GM11168 (cell line): ENCODE results near the gene ARMC10.
"Not testable (repeated sequence)": the region's sequence is repeated elsewhere in the genome, so short reads cannot be mapped to it uniquely, and the experiment has no call there.

Source experiments
- in situ Hi-C: fragments of 300-500 bp; cut with MboI; formaldehyde crosslinking; loops from one replicate; pipeline ENCODE4 v1.12.0; 2022; ENCODE audit warnings: low sequenced_read_pairs; ENCODE audit not compliant: unreplicated experiment

The ARMC10 gene

DNA sequence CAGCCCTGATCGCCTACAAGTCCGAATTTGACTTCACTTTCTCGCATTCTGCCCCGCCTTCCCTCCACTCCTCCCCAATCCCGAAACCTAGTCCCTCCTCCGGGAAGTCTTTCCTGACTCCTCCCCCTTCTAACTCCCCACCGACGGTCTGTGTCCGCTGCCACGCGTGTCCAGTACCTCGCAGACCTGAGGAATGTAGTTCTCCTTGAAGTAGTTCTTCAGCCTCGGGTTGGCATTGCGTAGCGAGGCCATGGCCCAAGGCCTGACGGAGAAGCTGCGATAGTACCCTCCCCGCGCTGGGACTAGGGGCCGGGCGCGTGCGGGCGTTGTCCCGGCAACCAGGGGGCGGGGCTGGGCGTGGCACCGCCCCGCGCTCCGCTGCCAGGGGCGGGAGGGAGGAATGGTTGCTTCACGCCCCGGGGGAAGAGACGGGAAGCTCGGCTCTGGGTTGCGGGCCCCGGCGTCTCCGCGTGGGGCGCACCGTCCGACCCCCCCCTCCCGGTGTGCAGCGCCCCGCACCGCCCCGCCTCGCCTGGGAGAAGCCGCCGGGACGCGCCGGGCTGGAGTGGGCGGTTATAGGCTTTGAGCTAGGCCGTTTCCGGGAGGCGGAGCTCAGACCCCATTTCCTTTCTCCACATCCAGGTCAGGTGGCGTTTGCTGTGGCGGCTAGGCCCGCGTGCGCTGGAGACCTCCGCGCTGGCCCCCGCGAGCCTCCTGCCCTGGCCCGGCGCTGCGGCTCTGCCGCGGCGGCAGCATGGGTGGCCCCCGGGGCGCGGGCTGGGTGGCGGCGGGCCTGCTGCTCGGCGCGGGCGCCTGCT, at the start of gene ARMC10, which contains the start of gene FBXL13:
Gene ARMC10 (plus strand): TSS at position 622 of the 818 bp plus-strand sequence. CDS start 133 bp downstream, at position 755.
Gene FBXL13 (minus strand): TSS at position 278 of the 818 bp plus-strand sequence.
- in situ Hi-C loops, result no loop called here

GRCh38 chr7:103025341-103025740, 49.6 kb upstream of the ARMC10 start:
- in situ Hi-C loops, result no loop called here

GRCh38 chr7:103031024-103031423, 43.9 kb upstream of the ARMC10 start:
- in situ Hi-C loops, result no loop called here

- in situ Hi-C loops, result no loop called here
These were observed 43.2 kb upstream of the ARMC10 start for GRCh38 chr7:103031781-103032180.

- in situ Hi-C loops, result not testable (repeated sequence)
These were observed 40.6 kb upstream of the ARMC10 start for GRCh38 chr7:103034318-103034717.

- in situ Hi-C loops, result no loop called here
These were observed 37.5 kb upstream of the ARMC10 start for GRCh38 chr7:103037476-103037822.

- in situ Hi-C loops, result not testable (repeated sequence)
These were observed 36.9 kb upstream of the ARMC10 start for GRCh38 chr7:103037823-103038739.

GRCh38 chr7:103041815-103042214, 33.1 kb upstream of the ARMC10 start:
- in situ Hi-C loops, result not testable (repeated sequence)

DNA sequence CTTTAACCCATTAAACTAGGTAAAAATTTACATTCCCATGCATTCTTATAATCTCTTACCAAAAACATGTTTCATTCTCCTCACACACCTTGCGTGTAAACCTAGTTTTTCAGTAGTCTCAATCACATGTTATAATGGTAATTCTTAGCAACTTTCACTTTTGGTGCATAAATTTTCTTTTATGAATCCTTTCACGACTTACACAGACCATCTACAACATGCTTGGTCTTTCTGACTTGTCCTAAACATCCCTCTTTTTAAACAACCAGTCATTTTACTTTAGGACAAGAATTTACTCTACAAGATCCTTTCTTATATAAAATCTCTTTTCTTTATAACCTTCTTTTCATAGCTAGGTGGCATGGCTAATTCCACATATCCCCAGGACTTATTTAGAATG, 26.1 kb upstream of the ARMC10 start:
- in situ Hi-C loops, result no loop called here

GRCh38 chr7:103051519-103051918, 23.4 kb upstream of the ARMC10 start:
- in situ Hi-C loops, result no loop called here

- in situ Hi-C loops, result not testable (repeated sequence)
These were observed 18.9 kb upstream of the ARMC10 start for GRCh38 chr7:103056006-103056405.

GRCh38 chr7:103058122-103058521, 16.8 kb upstream of the ARMC10 start:
- in situ Hi-C loops, result no loop called here

GRCh38 chr7:103059471-103059870, 15.5 kb upstream of the ARMC10 start:
- in situ Hi-C loops, result no loop called here

DNA sequence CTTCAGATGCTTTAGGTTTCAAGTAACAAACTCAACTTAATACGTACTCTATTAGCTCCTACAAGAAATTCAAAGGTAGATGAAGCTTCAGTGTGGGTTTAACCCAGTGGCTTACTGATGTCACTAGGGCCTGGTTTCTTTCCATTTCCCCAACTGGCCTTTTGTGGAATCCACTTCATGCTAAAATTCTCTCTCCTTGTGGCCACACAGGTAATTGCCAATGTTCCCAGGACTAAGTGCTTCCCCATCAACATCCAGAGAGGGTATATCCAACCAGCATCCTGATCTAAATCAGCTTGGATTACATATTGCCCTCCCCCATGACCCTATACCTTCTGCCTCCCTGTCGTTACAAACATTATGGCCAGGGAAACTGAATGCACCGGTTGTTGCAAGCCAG, 11.0 kb upstream of the ARMC10 start:
- in situ Hi-C loops, result loop anchor here (10.0 kb wide), 1 partner anchor 299 kb away; no protein-coding TSS in a partner anchor

GRCh38 chr7:103065667-103066066, 9.3 kb upstream of the ARMC10 start:
- in situ Hi-C loops, result loop anchor here (10.0 kb wide), 1 partner anchor 301 kb away; no protein-coding TSS in a partner anchor

DNA sequence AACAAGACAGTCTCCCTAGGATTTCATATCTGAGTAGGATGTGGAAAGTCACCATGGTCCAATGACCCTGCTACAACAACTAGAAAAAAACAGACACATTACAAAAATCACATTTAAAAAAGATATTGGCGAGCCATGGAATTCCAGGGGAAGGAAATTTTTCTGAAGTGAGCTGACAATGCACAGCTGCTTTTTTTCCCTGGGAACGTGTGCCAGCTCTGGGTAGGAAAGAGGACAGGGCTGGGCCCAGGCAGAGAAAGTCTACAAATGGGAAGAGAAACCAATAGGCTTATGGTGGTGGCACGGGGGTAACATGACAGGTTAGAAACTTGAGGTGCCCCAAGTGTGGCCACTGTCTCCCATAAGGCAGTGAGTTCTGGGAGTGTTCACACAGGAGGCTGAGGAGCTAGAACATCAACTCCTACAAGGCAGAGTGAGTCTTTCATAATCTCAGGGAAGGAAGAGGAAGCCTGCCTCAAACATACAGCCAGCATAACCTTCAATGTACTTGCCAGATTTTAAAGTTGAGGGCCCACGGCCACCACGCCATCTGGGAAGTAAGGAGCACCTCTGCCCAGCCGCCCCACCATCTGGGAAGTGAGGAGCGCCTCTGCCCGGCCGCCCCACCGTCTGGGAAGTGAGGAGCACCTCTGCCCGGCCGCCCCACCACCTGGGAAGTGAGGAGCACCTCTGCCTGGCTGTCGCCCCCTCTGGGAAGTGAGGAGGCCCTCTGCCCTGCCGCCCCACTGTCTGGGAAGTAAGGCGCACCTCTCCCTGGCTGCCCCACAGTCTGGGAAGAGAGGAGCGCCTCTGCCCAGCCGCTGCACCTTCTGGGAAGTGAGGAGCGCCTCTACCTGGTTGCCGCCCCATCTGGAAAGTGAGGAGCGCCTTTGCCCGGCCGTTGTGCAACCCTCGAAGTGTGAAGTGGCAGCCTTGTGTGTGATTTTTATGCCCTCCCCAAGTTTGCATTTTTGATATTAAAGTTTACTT, 6.2 kb upstream of the ARMC10 start:
- in situ Hi-C loops, result loop anchor here (10.0 kb wide), 1 partner anchor 304 kb away; no protein-coding TSS in a partner anchor

- in situ Hi-C loops, result no loop called here
These were observed 3.9 kb upstream of the ARMC10 start for GRCh38 chr7:103071000-103071399.

- in situ Hi-C loops, result no loop called here
These were observed 886 bp upstream of the ARMC10 start for GRCh38 chr7:103073989-103074518.

DNA sequence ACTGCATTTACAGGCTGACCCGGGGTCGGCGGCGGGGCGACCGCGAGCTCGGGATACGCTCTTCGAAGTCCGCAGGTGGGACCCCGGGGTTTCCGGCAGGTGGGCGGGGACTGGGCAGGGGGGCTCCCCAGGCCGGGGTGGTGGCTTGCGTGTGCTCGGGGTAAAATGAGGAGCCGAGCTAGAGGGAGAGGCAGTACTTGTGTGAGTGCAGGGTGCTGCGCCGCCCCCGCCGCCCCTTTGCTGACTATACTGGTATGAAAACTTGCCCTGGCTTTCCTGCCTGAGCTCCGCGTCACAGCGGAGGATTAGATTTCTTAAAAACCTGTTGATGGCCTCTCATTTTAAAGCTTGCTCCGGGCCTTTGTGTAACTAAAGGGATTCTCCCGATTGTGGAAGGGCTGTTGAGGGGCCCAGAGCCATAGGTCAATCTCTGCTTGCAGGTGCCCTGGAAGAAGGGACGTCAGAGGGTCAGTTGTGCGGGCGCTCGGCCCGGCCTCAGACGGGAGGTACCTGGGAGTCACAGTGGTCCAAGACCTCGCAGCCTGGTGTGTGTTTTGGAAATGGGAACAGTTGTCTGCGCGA, 488 bp downstream of the ARMC10 start:
- in situ Hi-C loops, result no loop called here
